GM19324 (cell line): ENCODE results near the gene ZFP92.

Experiments
- ATAC-seq: cut with Tn5 transposase; IDR thresholded peaks from one replicate; pipeline ENCODE4 v1.9.1; 2021; ENCODE audit warnings: mild to moderate bottlenecking, moderate library complexity; ENCODE audit not compliant: unreplicated experiment, low FRiP score

Gene ZFP92, protein sequence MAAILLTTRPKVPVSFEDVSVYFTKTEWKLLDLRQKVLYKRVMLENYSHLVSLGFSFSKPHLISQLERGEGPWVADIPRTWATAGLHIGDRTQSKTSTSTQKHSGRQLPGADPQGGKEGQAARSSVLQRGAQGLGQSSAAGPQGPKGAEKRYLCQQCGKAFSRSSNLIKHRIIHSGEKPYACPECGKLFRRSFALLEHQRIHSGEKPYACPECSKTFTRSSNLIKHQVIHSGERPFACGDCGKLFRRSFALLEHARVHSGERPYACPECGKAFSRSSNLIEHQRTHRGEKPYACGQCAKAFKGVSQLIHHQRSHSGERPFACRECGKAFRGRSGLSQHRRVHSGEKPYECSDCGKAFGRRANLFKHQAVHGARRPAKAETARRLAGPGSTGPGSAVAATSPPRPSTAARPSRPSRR

DNA sequence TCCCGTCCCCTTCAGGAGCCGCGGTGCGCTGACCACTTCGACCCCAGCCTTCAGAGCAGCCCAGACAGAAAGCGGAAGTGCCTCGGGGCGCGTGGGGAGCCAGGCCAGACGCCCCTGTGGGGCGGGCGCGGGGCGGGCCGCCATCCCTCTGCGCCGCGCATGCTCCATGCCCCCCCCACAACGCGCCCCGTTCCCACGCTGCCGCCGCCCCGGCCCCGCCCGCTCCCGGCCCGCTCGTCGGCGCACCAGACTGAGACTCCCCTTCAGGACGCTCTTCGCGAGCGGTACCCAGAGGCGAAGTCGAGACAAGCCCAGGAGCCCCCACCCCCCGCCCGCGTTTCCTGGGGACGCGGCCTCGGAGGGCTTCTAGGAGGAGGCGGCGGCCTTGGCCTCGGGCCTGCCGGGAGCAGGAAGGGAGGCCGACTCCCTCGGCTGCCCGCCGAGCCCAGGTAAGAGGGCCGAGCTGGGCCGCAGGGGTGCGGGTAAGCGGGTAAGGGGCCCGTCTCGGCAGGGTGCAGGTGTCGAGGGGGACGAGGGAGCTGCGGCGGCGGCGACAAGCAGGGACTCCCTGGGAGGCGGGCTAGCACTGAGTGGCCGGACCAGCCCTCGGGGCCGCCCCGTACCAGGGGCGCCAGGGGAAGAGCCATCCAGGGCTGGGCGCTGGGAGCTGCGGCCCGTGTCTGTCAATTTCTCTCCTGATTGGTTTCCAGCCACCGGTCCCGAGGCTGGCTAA is at the start of gene ZFP92:
ZFP92 (plus strand) TSS at position 218 of the 733 bp plus-strand sequence. CDS start 6,851 bp downstream, outside the sequence.
- no peak for ATAC-seq

GRCh38 chrX:153361781-153362397 is 49.4 kb upstream of the ZFP92 start:
- ATAC-seq = no peak

DNA sequence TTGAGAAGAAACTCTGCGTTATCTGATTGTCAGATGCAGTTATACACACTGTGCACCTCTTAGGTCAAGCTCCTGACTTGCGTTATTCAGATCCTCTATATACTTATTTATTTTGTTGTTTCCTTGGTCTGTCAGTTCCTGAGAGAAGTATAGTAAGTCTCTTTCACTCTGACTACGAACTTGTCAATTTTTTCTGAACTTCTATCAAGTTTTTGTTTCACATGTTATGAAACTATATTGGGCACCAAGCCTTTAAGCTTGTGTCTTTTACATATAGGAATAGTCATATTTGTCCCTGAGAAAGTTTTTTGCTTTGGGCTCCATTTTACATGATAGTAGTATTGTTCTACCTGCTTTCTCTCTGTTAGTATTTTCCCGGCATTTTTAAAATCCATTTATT is 45.6 kb upstream of the ZFP92 start:
- no peak for ATAC-seq

DNA sequence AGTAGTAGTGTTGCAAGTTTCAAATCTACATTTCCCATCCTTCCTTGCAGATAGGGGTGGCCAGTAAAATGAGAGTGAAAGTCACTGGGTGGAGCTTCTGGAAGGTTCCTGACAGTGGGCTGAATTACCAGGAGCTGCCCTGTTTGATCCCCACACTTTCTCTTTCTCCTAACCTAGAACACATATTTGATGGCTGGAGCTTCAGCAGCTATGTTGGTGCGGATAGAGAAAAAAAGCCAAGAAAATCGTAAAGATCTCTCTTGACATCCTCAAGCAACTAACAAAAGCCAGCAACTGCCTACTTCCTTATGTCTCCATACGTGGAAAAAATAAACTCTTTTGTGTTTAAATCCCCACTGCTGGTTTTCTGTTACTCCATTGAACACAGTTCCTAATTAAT is 45.2 kb upstream of the ZFP92 start:
- ATAC-seq = no peak

DNA sequence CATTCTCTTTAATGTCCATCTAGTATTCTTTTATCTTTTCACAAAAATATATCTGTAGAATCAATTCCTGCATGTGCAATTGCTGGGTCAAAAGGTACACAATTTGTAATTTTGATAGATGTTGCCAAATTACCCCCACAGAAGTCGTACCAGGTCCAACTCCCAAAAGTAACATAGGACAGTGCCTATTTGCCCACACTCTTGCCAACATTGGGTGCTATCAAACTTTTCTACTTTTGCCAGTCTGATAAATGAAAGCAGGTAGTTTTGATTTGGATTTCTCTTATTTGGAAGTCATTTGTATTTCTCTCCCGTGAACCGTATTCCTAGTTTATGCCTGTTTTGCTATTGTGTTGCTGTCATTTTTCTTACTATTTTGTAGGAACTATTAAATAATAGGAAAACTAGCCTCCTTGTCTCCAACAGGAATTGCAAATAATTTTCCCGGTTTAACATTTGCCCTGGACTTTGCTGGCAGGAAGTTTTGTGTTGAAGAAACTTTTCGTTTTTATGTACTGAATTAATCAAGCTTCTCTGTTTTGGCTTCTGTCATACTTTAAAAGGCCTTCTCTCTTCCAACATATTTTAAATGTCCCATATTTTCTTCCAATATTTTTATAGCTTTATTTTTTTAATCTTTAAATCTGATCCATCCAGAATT is 44.3 kb upstream of the ZFP92 start:
- no peak for ATAC-seq

GRCh38 chrX:153370293-153371055 is 40.8 kb upstream of the ZFP92 start:
- no peak for ATAC-seq

- no peak for ATAC-seq
Observed at GRCh38 chrX:153371256-153371655, 40.0 kb upstream of the ZFP92 start.

DNA sequence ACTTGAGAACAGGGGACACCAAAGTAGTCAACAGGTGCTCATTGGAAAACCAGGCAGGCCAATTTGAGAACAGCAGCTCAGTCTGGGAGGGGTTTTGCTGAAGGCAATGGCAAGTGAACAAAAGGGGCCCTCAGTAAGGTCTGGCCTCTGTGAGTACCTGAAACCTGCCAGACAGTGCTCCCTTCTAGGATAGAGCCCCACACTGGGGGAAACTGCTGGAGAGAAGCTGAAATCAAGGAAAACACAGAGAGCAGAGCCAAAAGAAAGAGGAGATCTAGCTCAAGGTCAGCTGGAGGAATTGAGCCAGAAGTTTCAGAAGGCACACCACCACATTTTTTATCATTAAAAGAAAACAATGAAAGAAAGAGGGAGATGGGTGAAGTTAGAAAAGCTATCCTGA is 38.3 kb upstream of the ZFP92 start:
- no peak for ATAC-seq

DNA sequence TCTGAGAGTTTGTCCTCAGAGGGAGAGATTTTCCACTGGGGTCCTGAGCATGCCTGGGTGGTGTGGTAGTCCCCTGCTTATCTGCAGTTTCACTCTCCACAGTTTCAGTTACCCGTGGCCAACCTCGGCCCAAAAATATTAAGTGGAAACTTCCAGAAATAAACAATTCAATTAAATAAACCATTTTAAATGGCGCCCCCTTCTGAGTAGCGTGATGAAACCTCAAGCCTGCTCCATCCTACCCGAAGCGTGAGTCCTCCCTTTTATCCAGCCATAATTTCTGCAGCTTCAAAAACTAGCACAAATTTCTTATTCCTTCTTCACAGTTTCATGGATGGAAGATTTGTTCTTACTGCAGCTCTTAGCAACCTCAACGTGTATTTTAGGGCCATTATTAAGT is 36.8 kb upstream of the ZFP92 start:
- ATAC-seq = no peak

GRCh38 chrX:153375571-153375970 is 35.7 kb upstream of the ZFP92 start:
- ATAC-seq = no peak

DNA sequence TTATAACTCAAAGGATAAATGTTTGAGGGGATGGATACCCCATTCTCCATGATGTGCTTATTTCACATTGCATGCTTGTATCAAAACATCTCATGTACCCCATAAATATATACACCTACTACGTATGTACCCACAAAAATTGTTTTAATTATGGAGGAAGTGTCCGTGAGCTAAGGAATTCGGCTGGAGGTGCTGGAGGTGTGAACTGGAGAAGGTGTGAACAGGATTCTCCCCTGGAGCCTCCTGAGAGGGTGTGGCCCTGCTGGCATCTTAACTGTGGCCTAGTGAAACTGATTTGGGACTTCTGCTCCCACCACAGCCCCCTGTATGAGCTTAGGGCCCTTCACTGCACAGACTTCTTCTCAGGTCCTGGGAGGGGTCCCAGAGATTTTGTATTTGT is 33.5 kb upstream of the ZFP92 start:
- no peak for ATAC-seq

DNA sequence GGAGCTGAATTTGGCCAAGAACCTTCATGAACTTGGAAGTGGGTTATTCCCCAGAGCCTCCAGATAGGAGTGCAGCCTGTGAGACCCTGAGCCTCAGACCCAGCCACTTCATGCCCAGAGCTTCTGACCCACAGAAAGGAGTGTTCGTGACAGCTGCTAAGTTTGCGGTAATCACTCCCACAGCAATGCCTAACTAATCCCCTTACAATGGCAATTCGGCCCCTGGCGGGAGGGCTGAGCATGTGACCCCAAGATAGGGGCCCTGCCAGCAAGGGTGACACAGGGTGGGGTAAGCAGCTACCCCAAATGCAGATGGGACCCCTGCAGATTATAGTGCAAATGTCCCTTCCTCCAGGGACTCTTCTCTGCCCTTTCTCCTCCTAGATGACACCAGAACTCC is 32.7 kb upstream of the ZFP92 start:
- no peak for ATAC-seq

DNA sequence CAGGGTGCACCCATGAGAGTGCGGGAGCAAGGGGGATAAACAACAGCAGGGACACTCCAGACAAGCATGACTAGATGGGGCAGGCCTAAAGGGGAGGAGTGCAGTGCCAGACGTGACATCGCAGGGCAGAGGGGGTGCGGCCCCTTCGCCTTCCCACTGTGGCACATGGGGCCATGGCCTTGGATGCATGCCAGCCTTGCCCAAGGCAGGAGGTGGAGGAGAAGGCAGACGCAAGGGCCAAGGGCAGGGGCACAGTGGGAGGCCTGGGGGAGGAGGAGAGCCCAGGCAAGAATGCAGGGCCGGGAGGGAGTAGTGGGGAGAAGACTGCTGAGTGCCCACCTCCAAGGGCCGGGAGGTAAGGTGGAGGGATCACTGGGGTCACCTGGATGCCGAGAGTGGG is 31.8 kb upstream of the ZFP92 start:
- no peak for ATAC-seq

DNA sequence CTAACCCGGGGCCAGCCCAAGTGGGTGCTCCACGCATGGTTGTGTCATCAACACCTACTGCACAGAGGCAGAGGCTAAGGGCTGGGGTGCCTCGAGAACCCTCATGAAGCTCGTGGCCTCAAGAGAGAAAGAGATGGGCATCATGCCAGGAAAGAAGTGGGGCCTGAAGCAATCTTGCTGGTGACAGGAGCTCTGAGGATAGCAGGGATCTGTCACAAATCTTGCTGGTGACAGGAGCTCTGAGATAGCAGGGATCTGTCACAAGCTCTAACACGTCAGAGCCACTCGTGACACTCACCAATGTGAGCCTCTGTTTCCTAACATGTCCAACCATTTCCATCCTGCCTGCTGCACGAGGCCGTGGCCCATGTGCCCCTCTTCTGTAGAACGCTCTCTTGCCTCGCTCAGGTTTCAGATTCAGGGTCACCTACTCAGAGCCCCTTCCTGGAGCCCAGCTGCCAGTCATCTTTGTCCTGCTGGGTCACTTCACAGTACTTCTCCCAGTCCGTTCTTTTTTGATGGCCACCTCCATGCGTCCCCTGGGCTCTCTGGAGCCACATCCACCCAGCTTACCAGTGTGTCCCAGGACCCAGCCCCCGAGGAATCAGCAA is 31.2 kb upstream of the ZFP92 start:
- ATAC-seq = no peak

- no peak for ATAC-seq
Observed at GRCh38 chrX:153380691-153381090, 30.6 kb upstream of the ZFP92 start.

DNA sequence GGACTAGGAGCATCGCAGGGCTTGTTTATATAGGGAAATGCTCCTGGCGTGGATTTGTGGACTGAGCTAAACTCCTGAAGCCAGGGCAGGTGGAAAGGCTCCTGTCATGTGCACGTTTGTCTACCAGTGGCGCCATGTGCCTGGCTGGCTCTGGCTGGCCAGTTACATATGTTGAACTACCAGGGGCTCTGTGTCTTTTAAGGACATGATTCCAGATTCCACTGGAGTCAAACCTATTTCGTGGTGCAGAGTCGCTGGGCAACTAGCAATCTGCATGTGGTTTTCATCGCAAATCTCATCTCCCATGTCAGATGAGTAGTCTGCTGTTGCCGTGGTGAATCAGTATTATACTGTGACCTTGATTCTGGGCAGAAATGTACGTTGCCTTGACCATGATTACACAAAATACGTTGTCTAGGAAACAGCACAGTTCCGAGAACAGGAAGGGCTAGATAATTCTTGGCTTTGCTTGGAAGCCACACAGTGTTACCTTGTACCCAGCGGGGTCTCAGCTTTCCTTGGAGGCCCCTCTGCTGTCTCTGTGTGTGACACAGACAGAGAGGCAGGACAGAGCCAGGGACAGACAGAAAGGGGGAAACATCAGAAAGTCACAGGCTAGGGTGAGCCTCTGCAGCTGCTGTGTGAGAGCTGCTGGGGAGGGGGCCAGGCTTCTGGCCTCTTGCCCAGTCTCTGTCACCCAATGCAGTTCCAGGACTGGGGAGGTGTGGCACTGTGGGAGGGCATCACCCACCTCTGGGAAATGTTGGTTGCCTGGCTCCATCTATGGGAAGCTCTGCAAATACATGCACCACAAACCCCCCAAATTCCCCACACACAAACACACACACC is 29.4 kb upstream of the ZFP92 start:
- ATAC-seq = no peak

GRCh38 chrX:153382563-153383482 is 28.4 kb upstream of the ZFP92 start:
- ATAC-seq = no peak

DNA sequence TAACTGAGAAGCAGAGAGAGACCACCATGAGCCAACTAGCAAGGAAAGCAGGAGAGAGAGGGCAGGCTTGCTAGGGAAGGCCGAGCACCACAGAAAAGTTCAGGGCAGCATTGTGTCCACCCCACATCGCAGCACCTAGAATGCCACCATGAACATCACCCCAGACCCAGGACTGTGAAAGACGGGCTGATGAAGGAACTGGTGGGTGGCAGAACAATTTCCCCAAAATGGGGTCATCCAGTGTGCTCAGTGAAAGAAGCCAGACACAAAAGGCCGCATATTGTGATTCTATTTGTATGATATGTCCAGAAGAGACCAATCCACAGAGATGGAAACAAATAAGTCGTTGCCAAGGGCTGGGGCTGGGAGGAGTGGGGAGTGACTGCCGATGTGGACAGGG is 26.9 kb upstream of the ZFP92 start:
- no peak for ATAC-seq
